Activated T-helper 1 cell treated with anti-CD3 and anti-CD28 coated beads, Interleukin-12 subunit alpha, Interleukin-12 subunit beta, Interleukin-2, Interleukin-4 antibody, amounts not matched to agents 30 ng/mL and 10 ng/mL and 1 ng/mL, durations not matched to agents 14 hours and 24 hours and 36 hours (primary cell): ENCODE measurements around the gene USP2. TPM values are rescaled to one million over a fixed set of nuclear protein-coding genes. Genes with fewer than 3 reads are reported as not detected.

Experiments
- DNase-seq: peaks from one replicate; pipeline ENCODE4 v3.0.0; 2021; ENCODE audit warnings: low spot score
- H3K27ac Mint-ChIP-seq: one replicate; pipeline ENCODE4 v1.8.0; 2021; ENCODE audit warnings: mild to moderate bottlenecking, mixed read lengths
- H3K27me3 Mint-ChIP-seq: one replicate; pipeline ENCODE4 v1.8.0; 2022; ENCODE audit warnings: mild to moderate bottlenecking, moderate library complexity, mixed read lengths; ENCODE audit not compliant: insufficient read depth
- H3K36me3 Mint-ChIP-seq: one replicate; pipeline ENCODE4 v1.8.0; 2021; ENCODE audit warnings: low read depth, mixed read lengths
- H3K4me1 Mint-ChIP-seq: one replicate; pipeline ENCODE4 v1.8.0; 2021; ENCODE audit warnings: low read depth, mixed read lengths
- H3K4me3 Mint-ChIP-seq: one replicate; pipeline ENCODE4 v1.8.0; 2021; ENCODE audit warnings: mild to moderate bottlenecking, moderate library complexity, mixed read lengths
- H3K9me3 Mint-ChIP-seq: one replicate; pipeline ENCODE4 v1.8.0; 2021; ENCODE audit warnings: mixed read lengths
- intact Hi-C: fragments of 100-400 bp; cut with micrococcal nuclease; formaldehyde crosslinking; loops from one replicate; pipeline ENCODE4 v1.15.1; 2024
- total RNA-seq: library from RNA; stranded (reverse); gene quantifications from 2 replicates; pipeline ENCODE4 v1.2.3, GENCODE V29; 2022

USP2 gene
- total RNA-seq, 1 donor from 2014 or later = 0.36 TPM

GRCh38 chr11:119338318-119338890 is 43.1 kb downstream of the USP2 start:
- Mint-ChIP-seq H3K9me3 (no peaks in the 10 kb centered on the region), H3K36me3 (peaks cover 22% of the 10 kb centered on the region), H3K4me1 (peaks cover 44% of the 10 kb centered on the region), H3K27ac (no peak overlapping the region), H3K27me3 (peaks cover 30% of the 10 kb centered on the region), H3K4me3 (peak overlapping the region; percentile 21)
- peak; percentile 49 for DNase-seq
- intact Hi-C loops = loop anchor here (1.0 to 2.0 kb wide), 3 partner anchors 17 to 43 kb away; partner anchors contain the start of gene USP2

DNA sequence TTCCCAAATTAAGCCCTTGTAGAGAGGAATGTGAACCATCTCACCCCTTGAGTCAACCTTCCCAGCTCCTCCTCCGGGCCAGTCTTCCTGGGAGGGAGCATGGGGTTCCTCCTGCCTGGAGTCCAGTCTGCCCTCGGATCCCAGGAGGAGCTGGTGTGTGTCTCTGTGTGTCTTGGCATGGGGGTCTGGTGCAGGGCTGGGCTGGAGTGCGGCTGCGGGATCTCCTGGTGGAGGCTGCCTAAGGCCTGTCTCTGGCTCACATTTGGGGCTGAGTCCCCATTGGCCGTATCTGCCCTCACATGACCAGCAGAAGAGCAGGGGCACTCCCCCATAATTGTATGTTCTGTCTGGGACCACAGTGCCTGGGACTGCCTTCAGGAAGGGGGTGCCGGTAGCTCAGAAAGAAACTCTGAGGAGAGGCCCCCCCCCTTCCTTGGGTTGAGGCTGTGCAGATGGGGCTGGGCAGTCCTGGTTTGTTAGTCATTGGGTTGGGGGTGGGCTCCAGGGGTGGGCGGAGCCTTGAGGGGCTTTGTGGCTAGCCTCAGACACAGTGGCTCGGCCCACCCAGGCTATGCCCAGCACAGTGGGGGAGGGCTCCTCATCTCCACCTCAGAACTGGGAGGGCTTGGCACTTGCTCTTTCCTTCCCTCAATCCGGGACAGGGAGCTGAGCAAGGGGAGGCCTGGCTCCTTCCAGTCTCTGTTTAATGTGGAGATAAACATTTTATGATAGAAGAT is 43.7 kb downstream of the USP2 start:
- no peak for DNase-seq
- intact Hi-C loops = loop anchor here (1.0 to 2.0 kb wide), 3 partner anchors 16 to 44 kb away; partner anchors contain the start of gene USP2
- peaks cover 23% of the 10 kb centered on the region for H3K27me3 Mint-ChIP-seq
- H3K36me3 Mint-ChIP-seq = peaks cover 22% of the 10 kb centered on the region
- H3K27ac Mint-ChIP-seq = no peak overlapping the region
- H3K9me3 Mint-ChIP-seq = no peaks in the 10 kb centered on the region
- no peak overlapping the region for H3K4me3 Mint-ChIP-seq
- H3K4me1 Mint-ChIP-seq = peaks cover 50% of the 10 kb centered on the region

- Mint-ChIP-seq H3K36me3 (peaks cover 22% of the 10 kb centered on the region), H3K27ac (no peak overlapping the region), H3K4me1 (peaks cover 53% of the 10 kb centered on the region), H3K9me3 (no peaks in the 10 kb centered on the region), H3K27me3 (peaks cover 25% of the 10 kb centered on the region), H3K4me3 (peak overlapping the region; percentile 97)
- no peak for DNase-seq
- intact Hi-C loops = no loop called here
These were observed 44.6 kb downstream of the USP2 start for GRCh38 chr11:119336744-119337469.

GRCh38 chr11:119335655-119336543 is 45.6 kb downstream of the USP2 start:
- intact Hi-C loops = no loop called here
- peaks cover 53% of the 10 kb centered on the region for H3K4me1 Mint-ChIP-seq

DNA sequence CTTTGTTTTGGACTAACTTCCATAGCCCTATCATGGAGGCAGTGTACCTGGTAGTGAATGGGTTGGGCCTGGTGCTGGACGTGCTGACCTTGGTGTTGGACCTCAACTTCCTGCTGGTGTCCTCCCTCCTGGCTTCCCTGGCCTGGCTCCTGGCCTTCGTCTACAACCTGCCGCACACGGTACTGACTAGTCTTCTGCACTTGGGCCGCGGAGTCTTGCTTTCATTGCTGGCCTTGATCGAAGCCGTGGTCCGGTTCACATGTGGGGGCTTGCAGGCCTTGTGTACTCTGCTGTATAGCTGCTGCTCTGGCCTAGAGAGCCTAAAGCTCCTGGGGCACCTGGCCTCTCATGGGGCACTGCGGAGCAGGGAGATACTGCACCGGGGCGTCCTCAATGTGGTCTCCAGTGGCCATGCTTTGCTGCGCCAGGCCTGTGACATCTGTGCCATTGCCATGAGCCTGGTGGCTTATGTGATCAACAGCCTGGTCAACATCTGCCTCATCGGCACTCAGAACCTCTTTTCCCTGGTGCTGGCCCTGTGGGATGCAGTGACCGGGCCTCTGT is 46.3 kb downstream of the USP2 start:
- Mint-ChIP-seq H3K4me1 (peaks cover 53% of the 10 kb centered on the region), H3K27ac (peak overlapping the region; percentile 96), H3K4me3 (peak overlapping the region; percentile 97), H3K27me3 (peaks cover 21% of the 10 kb centered on the region), H3K36me3 (peaks cover 22% of the 10 kb centered on the region), H3K9me3 (no peaks in the 10 kb centered on the region)
- intact Hi-C loops = no loop called here
- DNase-seq = no peak

More at GRCh38 chr11:119335655-119336543, 45.6 kb downstream of the USP2 start:
- H3K4me3 Mint-ChIP-seq = peak overlapping the region; percentile 97
- no peaks in the 10 kb centered on the region for H3K9me3 Mint-ChIP-seq
- peak overlapping the region; percentile 66 for H3K27ac Mint-ChIP-seq
- H3K36me3 Mint-ChIP-seq = peaks cover 22% of the 10 kb centered on the region
- no peak for DNase-seq
- H3K27me3 Mint-ChIP-seq = peaks cover 16% of the 10 kb centered on the region

DNA sequence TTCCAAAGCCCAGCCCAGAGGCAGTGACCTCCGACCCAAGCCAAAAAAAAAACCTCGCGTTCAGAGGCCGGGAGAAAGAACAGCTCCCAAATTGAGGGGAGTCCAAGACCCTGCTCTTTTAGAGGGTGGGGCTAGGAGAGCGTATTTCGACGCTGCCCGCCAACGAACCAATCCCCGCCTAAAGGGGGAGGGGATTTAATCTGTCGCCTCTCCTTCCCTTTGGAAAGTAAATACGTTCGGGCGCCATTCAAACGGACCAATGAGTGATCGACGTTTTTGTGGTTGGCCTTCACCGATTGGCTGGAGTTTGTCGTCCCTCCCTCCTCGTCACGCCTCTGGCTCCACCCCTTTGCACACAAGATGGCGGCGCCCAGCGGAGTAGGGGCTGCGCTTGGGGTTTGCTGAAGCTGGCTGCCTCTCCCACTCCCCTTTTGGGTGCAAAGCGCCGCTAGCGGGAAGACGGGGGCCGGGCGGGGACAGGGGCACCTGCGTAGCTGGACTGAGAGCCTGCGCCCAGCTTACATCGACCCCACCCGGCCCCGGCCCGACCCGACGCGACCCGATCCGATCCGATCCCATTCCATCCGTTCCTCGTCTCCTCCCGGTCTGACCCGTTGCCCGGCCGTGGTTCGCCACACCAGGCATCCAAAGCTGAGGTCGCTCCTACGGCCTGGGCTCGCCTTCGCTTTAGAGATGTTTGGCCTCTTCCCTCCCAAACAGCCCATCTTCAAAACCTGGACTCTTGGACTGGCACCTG is 47.1 kb downstream of the USP2 start, which contains the start of gene RNF26:
Gene RNF26 (plus strand): TSS at position 354 of the 757 bp plus-strand sequence. CDS start 596 bp downstream, outside the sequence.
- H3K4me3 Mint-ChIP-seq = peak within 1 kb of the TSS; percentile 97
- H3K27ac Mint-ChIP-seq = peak within 1 kb of the TSS; percentile 96
- DNase-seq = peak; percentile 93
- H3K9me3 Mint-ChIP-seq = no peaks in the 10 kb centered on the region
- H3K4me1 Mint-ChIP-seq = peaks cover 53% of the 10 kb centered on the region
- intact Hi-C loops = loop anchor here (1.0 kb wide), 4 partner anchors 13 to 239 kb away; partner anchors contain the start of genes CBL and HINFP
- peaks cover 22% of the 10 kb centered on the region for H3K36me3 Mint-ChIP-seq
- peaks cover 25% of the 10 kb centered on the region for H3K27me3 Mint-ChIP-seq

- Mint-ChIP-seq H3K9me3 (no peaks in the 10 kb centered on the region), H3K27me3 (peaks cover 24% of the 10 kb centered on the region), H3K4me3 (peak overlapping the region; percentile 72), H3K27ac (peak overlapping the region; percentile 91), H3K36me3 (peaks cover 10% of the 10 kb centered on the region), H3K4me1 (peaks cover 35% of the 10 kb centered on the region)
- intact Hi-C loops = no loop called here
- DNase-seq = no peak
These were observed 49.3 kb downstream of the USP2 start for GRCh38 chr11:119332111-119332765.

DNA sequence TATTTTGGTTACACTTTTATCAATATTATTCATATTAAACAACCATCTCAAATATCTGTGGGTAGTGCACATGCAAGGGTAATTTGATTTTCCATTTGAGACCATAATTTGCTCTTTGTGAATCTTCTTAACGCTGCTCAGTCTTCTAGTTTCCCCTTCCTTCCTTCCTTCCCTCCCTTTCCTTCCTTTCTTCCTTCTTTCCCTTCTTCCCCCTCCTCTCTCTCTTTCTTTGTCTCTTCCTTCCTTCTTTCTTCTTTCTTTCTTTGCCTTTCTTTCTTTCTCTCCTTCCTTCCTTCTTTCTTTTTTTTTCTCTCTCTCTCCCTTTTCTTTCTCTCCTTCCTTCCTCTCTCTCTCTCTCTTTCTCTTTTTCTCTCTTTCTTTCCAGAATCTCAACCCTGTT is 51.3 kb downstream of the USP2 start:
- no peaks in the 10 kb centered on the region for H3K36me3 Mint-ChIP-seq
- no peaks in the 10 kb centered on the region for H3K9me3 Mint-ChIP-seq
- no peak for DNase-seq
- intact Hi-C loops = no loop called here
- H3K27me3 Mint-ChIP-seq = peaks cover 24% of the 10 kb centered on the region
- H3K4me3 Mint-ChIP-seq = no peak overlapping the region
- H3K4me1 Mint-ChIP-seq = peaks cover 18% of the 10 kb centered on the region
- no peak overlapping the region for H3K27ac Mint-ChIP-seq

DNA sequence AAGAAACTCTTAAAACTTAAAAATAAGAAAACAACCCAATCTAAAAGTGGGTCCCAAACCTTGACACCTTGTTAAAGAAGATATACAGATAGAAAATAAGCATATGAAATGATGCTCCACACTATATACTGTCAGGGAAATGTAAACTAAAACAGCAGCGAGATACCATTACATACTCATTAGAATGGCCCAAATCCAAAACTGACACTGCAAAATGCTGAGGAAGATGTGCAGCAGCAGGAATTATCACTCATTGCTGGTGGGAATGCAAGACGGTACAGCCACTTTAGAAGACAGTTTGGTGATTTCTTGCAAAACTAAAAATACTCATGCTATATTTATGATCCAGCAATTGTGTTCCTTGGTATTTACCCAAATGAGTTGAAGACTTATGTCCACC is 52.2 kb downstream of the USP2 start:
- intact Hi-C loops = no loop called here
- Mint-ChIP-seq H3K36me3 (no peaks in the 10 kb centered on the region), H3K9me3 (no peaks in the 10 kb centered on the region), H3K4me3 (no peak overlapping the region), H3K27me3 (peaks cover 24% of the 10 kb centered on the region), H3K27ac (no peak overlapping the region), H3K4me1 (peaks cover 14% of the 10 kb centered on the region)
- no peak for DNase-seq

GRCh38 chr11:119324189-119324588 is 57.3 kb downstream of the USP2 start:
- no peaks in the 10 kb centered on the region for H3K9me3 Mint-ChIP-seq
- H3K27ac Mint-ChIP-seq = no peak overlapping the region
- no peak overlapping the region for H3K4me3 Mint-ChIP-seq
- H3K27me3 Mint-ChIP-seq = peaks cover 12% of the 10 kb centered on the region
- no peak for DNase-seq
- H3K36me3 Mint-ChIP-seq = no peaks in the 10 kb centered on the region
- intact Hi-C loops = loop anchor here (5.0 kb wide), 1 partner anchor 227 kb away; a partner anchor contains a TSS
- H3K4me1 Mint-ChIP-seq = peaks cover 23% of the 10 kb centered on the region

DNA sequence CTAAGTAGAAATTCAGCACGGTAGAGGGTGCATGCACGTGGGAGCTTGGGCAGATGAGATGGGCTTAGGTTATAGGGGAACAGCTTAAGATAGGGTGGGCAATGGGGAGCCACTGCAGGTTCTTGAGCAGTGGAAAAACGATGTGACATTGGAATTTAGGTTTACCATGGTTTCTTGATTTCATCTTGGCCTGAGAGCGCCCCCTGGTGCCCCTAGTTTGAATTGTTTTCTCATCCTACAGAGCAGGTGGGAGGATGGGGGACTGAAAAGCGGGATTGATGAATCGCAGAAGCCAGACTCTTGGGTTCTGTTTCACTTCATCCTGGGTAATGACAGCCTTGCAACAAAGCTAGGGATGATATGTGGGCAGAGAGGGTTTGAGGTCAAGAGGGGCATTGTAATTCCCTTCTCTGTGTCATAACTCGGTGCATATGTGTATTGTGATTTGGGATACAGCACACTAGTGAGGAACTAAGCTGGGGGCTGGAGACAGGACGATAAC is 57.9 kb downstream of the USP2 start:
- peaks cover 13% of the 10 kb centered on the region for H3K27me3 Mint-ChIP-seq
- intact Hi-C loops = loop anchor here (1.0 to 5.0 kb wide), 5 partner anchors 39 to 257 kb away; partner anchors contain the start of genes CBL and VPS11
- no peaks in the 10 kb centered on the region for H3K36me3 Mint-ChIP-seq

More for the DNA sequence above, 57.9 kb downstream of the USP2 start:
- H3K4me3 Mint-ChIP-seq = no peak overlapping the region
- peaks cover 27% of the 10 kb centered on the region for H3K4me1 Mint-ChIP-seq
- DNase-seq = peak; percentile 64
- no peaks in the 10 kb centered on the region for H3K9me3 Mint-ChIP-seq
- H3K27ac Mint-ChIP-seq = no peak overlapping the region
